Stimulated activated CD8-positive, alpha-beta memory T cell treated with anti-CD3 and anti-CD28 coated beads, Interleukin-7, amount 100 ng/mL, for 48 hours (primary cell): ENCODE measurements around the gene SRMS.

Experiments
- DNase-seq, 2 donors: peaks; one replicate each; pipeline ENCODE4 v3.0.0-alpha.2; 2020; ENCODE audit warnings: low read depth in 1 of 2; ENCODE audit errors: extremely low read depth in 1 of 2

SRMS gene

GRCh38 chr20:63553933-63554290 lies 6.4 kb upstream of the SRMS start, which contains the start of gene FNDC11:
Gene FNDC11 (plus strand): TSS chr20:63554159. CDS start chr20:63555664, 1,505 bp downstream.
- no peak for DNase-seq

- peak; percentile 56 to 77 for DNase-seq
These were observed 5.8 kb upstream of the SRMS start for GRCh38 chr20:63553251-63553932.

GRCh38 chr20:63552481-63553249 lies 5.1 kb upstream of the SRMS start:
- no peak for DNase-seq

GRCh38 chr20:63551068-63551467 lies 3.5 kb upstream of the SRMS start:
- DNase-seq, result no peak

- DNase-seq, result no peak
These were observed 2.2 kb upstream of the SRMS start for GRCh38 chr20:63549679-63550282.

- no peak for DNase-seq
These were observed 1.5 kb upstream of the SRMS start for GRCh38 chr20:63549019-63549418.

- no peak for DNase-seq
These were observed 993 bp upstream of the SRMS start for GRCh38 chr20:63548542-63548941.

- DNase-seq, result no peak
These were observed 409 bp downstream of the SRMS start for GRCh38 chr20:63546956-63547724.

GRCh38 chr20:63546256-63546955 lies 1.1 kb downstream of the SRMS start:
- DNase-seq, result no peak

- no peak for DNase-seq
These were observed 1.7 kb downstream of the SRMS start for GRCh38 chr20:63545814-63546213.

GRCh38 chr20:63544958-63545516 lies 2.5 kb downstream of the SRMS start:
- DNase-seq, result no peak

GRCh38 chr20:63544241-63544957 lies 3.1 kb downstream of the SRMS start:
- no peak for DNase-seq

GRCh38 chr20:63543733-63544132 lies 3.8 kb downstream of the SRMS start:
- no peak for DNase-seq

- DNase-seq, result no peak
These were observed 4.4 kb downstream of the SRMS start for GRCh38 chr20:63543131-63543530.

- DNase-seq, result no peak
These were observed 4.9 kb downstream of the SRMS start for GRCh38 chr20:63542696-63543095.

- no peak for DNase-seq
These were observed 5.5 kb downstream of the SRMS start for GRCh38 chr20:63542031-63542559.

- DNase-seq, result no peak
These were observed 6.2 kb downstream of the SRMS start for GRCh38 chr20:63541371-63541770.

- no peak for DNase-seq
These were observed 6.9 kb downstream of the SRMS start for GRCh38 chr20:63540417-63541186.
